PC-3 (cell line): ENCODE data around the gene WDR19. TPM values are rescaled to one million over a fixed set of nuclear protein-coding genes. Genes with fewer than 3 reads are reported as not detected.

Source experiments
- ATAC-seq: fragments of 200-7000 bp; cut with Tn5 transposase; 2 replicates; pipeline ENCODE4 v1.9.1; 2020; ENCODE audit warnings: mild to moderate bottlenecking, moderate library complexity
- BruUV-seq: library from RNA; stranded (reverse); fragments of 400-500 nt; replicated peaks from 2 replicates; lab custom pipeline; 2021; lab: Mats Ljungman, UMichigan
- CTCF ChIA-PET: fragments of 300-600 bp; sonication (Branson Sonifier 250); formaldehyde crosslinking; loops from one replicate; lab custom pipeline; 2022; ENCODE audit warnings: antibody characterized with exemption; lab: Charles Lee
- POLR2A ChIA-PET: fragments of 300-600 bp; sonication (Branson Sonifier 250); formaldehyde crosslinking; loops from one replicate; lab custom pipeline; 2022; ENCODE audit warnings: antibody characterized with exemption; ENCODE audit not compliant: unreplicated experiment; lab: Charles Lee
- DNase-seq: peaks from one replicate; pipeline ENCODE4 v3.0.0-alpha.2; 2015
- H2AFZ ChIP-seq: fragments of 300-600 bp; sonication (generic); 2 replicates; pipeline ENCODE4 v1.6.0; 2016; ENCODE audit warnings: antibody characterized with exemption, low read length
- H3F3A ChIP-seq: fragments of 300-600 bp; sonication (generic); one replicate; pipeline ENCODE4 v1.6.0; 2017; ENCODE audit warnings: antibody characterized with exemption, low read length, control low read depth, mild to moderate bottlenecking; ENCODE audit not compliant: unreplicated experiment
- H3K27ac ChIP-seq: fragments of 300-600 bp; sonication (generic); 2 replicates; pipeline ENCODE4 v1.5.1; 2016; ENCODE audit warnings: mild to moderate bottlenecking, low read length
- H3K27me3 ChIP-seq: fragments of 300-600 bp; sonication (generic); 2 replicates; pipeline ENCODE4 v1.6.1; 2016; ENCODE audit warnings: low read length, mixed read lengths
- H3K36me3 ChIP-seq: fragments of 300-600 bp; sonication (generic); 2 replicates; pipeline ENCODE4 v1.6.1; 2016; ENCODE audit warnings: low read depth, mixed run types, low read length, mixed read lengths
- H3K4me1 ChIP-seq: fragments of 300-600 bp; sonication (generic); 2 replicates; pipeline ENCODE4 v1.5.1; 2016; ENCODE audit warnings: low read length; ENCODE audit not compliant: insufficient read depth
- H3K4me2 ChIP-seq: fragments of 300-600 bp; sonication (generic); 2 replicates; pipeline ENCODE4 v1.6.0; 2016; ENCODE audit warnings: low read length
- H3K4me3 ChIP-seq: fragments of 300-600 bp; sonication (generic); 2 replicates; pipeline ENCODE4 v1.5.1; 2016; ENCODE audit warnings: mild to moderate bottlenecking, low read length, mixed read lengths
- H3K79me2 ChIP-seq: fragments of 300-600 bp; sonication (generic); 2 replicates; pipeline ENCODE4 v1.6.1; 2017; ENCODE audit warnings: low read length, mixed read lengths
- H3K9ac ChIP-seq: fragments of 300-600 bp; sonication (generic); 2 replicates; pipeline ENCODE4 v1.6.0; 2016; ENCODE audit warnings: mild to moderate bottlenecking, low read length
- H3K9me2 ChIP-seq: fragments of 300-600 bp; sonication (generic); replicated peaks from 2 replicates; pipeline ENCODE4 v1.6.1; 2016; ENCODE audit warnings: mixed run types, low read length, mixed read lengths
- H3K9me3 ChIP-seq: fragments of 300-600 bp; sonication (generic); 2 replicates; pipeline ENCODE4 v1.6.1; 2016; ENCODE audit warnings: low read length, mixed read lengths
- H4K20me1 ChIP-seq: fragments of 300-600 bp; sonication (generic); 2 replicates; pipeline ENCODE4 v1.6.1; 2016; ENCODE audit warnings: low read length, mixed read lengths
- CTCF ChIP-seq: fragments of 300-600 bp; sonication (generic); conservative IDR thresholded peaks from 2 replicates; pipeline ENCODE4 v1.5.1; 2017; ENCODE audit warnings: antibody characterized with exemption, low read depth, mild to moderate bottlenecking, low read length
- EZH2 ChIP-seq: fragments of 300-600 bp; sonication (generic); IDR thresholded peaks from one replicate; pipeline ENCODE4 v1.6.1; 2017; ENCODE audit warnings: antibody characterized with exemption, mild to moderate bottlenecking, low read length; ENCODE audit not compliant: unreplicated experiment
- EZH2phosphoT487 ChIP-seq: fragments of 300-600 bp; sonication (generic); IDR thresholded peaks from 2 replicates; pipeline ENCODE4 v1.6.1; 2018; ENCODE audit warnings: mild to moderate bottlenecking, antibody characterized with exemption, low read length, borderline replicate concordance
- intact Hi-C: fragments of 100-400 bp; cut with micrococcal nuclease; formaldehyde crosslinking; loops from 2 replicates; pipeline ENCODE4 v1.9.0; 2023
- total RNA-seq: library from RNA; depleted of rRNA; stranded (reverse); fragments of >200 nt; gene quantifications from 2 replicates; pipeline ENCODE4 v1.2.3, GENCODE V29; 2014

The WDR19 gene
- total RNA-seq, 1 experiment from 2014 or later, result 11.0 TPM

- Histone ChIP-seq H3K4me3 (no peak overlapping the region), H3F3A (no peaks in the 10 kb centered on the region), H4K20me1 (no peaks in the 10 kb centered on the region), H3K4me2 (no peak overlapping the region), H3K4me1 (no peaks in the 10 kb centered on the region), H3K27ac (no peak overlapping the region), H3K9me3 (no peaks in the 10 kb centered on the region), H3K27me3 (no peaks in the 10 kb centered on the region), H3K9ac (no peak overlapping the region), H3K9me2 (no peaks in the 10 kb centered on the region), H3K36me3 (no peaks in the 10 kb centered on the region), H2AFZ (no peak overlapping the region), H3K79me2 (no peaks in the 10 kb centered on the region)
- CTCF ChIA-PET, result no interaction called here
- TF ChIP-seq CTCF, result no peak
- TF ChIP-seq EZH2, result no peak
- no peak for TF ChIP-seq EZH2phosphoT487
- ATAC-seq, result no peak
- intact Hi-C loops, result no loop called here
- DNase-seq, result no peak
- BruUV-seq, result no TSS peak
- POLR2A ChIA-PET, result no interaction called here
Measured at GRCh38 chr4:39166669-39167068, 15.7 kb upstream of the WDR19 start.

DNA sequence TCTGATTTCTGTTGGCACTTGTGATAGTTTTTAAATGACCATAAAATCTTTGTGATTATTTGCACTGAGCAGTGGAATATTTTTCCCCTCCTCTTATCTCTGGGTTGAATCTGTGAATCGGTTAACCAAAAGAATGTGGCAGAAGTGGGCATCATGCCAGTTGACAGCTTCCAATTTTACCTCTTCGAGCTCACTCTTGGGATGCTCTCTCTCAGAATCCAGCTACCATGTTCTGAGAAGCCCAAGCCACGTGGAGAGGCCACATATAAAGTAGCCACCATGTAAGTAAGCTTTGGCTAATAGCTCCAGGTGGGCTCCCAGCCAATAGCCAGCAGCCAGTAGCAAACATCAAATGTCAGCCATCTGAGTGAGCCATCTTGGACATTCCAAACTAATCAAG is 12.9 kb upstream of the WDR19 start:
- Histone ChIP-seq H3K36me3 (no peaks in the 10 kb centered on the region), H3K9me2 (no peaks in the 10 kb centered on the region), H3K27ac (no peak overlapping the region), H3F3A (no peaks in the 10 kb centered on the region), H3K9me3 (no peaks in the 10 kb centered on the region), H3K4me1 (no peaks in the 10 kb centered on the region), H3K4me3 (no peak overlapping the region), H4K20me1 (no peaks in the 10 kb centered on the region), H3K27me3 (no peaks in the 10 kb centered on the region), H3K4me2 (no peak overlapping the region), H3K9ac (no peak overlapping the region), H3K79me2 (no peaks in the 10 kb centered on the region), H2AFZ (no peak overlapping the region)
- DNase-seq (no peak), ATAC-seq (no peak)
- ChIA-PET POLR2A (no interaction called here), CTCF (no interaction called here)
- intact Hi-C loops, result no loop called here
- BruUV-seq, result no TSS peak
- TF ChIP-seq CTCF (no peak), EZH2phosphoT487 (no peak), EZH2 (no peak)

- Histone ChIP-seq H3K9ac (no peak overlapping the region), H4K20me1 (no peaks in the 10 kb centered on the region), H3K4me1 (no peaks in the 10 kb centered on the region), H3K36me3 (no peaks in the 10 kb centered on the region), H2AFZ (no peak overlapping the region), H3K4me2 (no peak overlapping the region), H3K9me3 (no peaks in the 10 kb centered on the region), H3F3A (no peaks in the 10 kb centered on the region), H3K79me2 (no peaks in the 10 kb centered on the region), H3K27me3 (no peaks in the 10 kb centered on the region), H3K9me2 (no peaks in the 10 kb centered on the region), H3K4me3 (no peak overlapping the region), H3K27ac (no peak overlapping the region)
- intact Hi-C loops, result no loop called here
- BruUV-seq, result no TSS peak
- ChIA-PET POLR2A (no interaction called here), CTCF (no interaction called here)
- no peak for TF ChIP-seq EZH2
- TF ChIP-seq EZH2phosphoT487, result no peak
- DNase-seq (no peak), ATAC-seq (no peak)
Measured at GRCh38 chr4:39170301-39170700, 12.0 kb upstream of the WDR19 start.
